ENCODE results near the gene PRUNE2. TPM values are rescaled to one million over a fixed set of nuclear protein-coding genes. Genes with fewer than 3 reads are reported as not detected.

Gene PRUNE2
- total and polyA plus RNA-seq, 9 of the 15 experiments (the other 6 are each of a cell fraction or from before 2014, with no cell fraction given) = 0.05 to 0.45 (median 0.18) TPM; not detected in 1

DNA sequence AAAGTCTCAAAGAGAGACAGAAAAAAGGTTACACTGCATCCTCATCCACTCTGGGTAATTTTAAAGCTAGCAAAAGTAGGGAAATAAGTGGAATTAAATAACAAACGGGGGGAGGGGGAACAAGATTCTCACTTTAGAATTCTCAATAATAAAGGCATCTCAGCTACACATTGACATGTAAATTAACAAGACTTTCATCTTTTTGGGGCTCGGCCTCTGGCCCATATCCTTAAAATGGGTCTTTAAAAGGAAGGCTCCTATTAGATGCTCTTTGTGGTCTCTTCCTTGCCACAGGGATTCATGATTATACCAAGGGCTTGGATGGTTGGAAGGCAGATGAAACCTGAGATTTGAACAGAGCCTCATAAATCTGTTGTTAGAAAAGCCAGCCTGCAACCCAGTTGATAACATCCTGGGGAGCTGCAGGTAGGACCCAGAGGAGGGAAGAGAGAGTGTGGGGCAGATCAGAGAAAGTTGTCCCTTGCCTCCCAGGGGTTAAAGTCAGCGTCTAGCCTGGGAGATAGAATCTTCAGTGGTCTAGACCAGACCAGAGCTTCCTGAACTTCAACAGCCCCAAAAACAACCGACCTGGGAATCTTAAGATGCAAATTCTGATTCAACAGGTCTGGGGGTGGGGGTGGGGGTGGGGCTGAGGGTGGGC is 311.0 kb downstream of the PRUNE2 start:
- Histone ChIP-seq H4K20me1 (replicated peaks; ENCODE audit: control insufficient read depth, insufficient read depth, low read length) (no peaks in the 10 kb centered on the region), H3K4me3 (no peak overlapping the region), H3K27ac (ENCODE audit: extremely low read depth, low read depth, low read length) (no peak overlapping the region), H3K4me1 (replicated peaks in 1 of 2; ENCODE audit: control insufficient read depth in 2 of 2, insufficient read depth in 2 of 2, low read length in 2 of 2) (no peaks in the 10 kb centered on the region), H3K9ac (ENCODE audit: insufficient read depth in 1 of 2, low read depth in 2 of 2, low read length in 2 of 2) (no peak overlapping the region), H3K36me3 (ENCODE audit: control insufficient read depth, insufficient read depth, low read length) (no peaks in the 10 kb centered on the region), H3K9me1 (ENCODE audit: control insufficient read depth, insufficient read depth, low read length) (no peaks in the 10 kb centered on the region), H3K79me2 (ENCODE audit: control insufficient read depth, insufficient read depth, low read length) (no peaks in the 10 kb centered on the region), H3K27me3 (ENCODE audit: control insufficient read depth in 2 of 2, insufficient read depth in 2 of 2, low read length in 2 of 2) (no peaks in the 10 kb centered on the region), H2AFZ (ENCODE audit: low read depth, low read length) (no peak overlapping the region), H3K4me2 (ENCODE audit: insufficient read depth, low read length) (no peak overlapping the region), H3K9me3 (replicated peaks; ENCODE audit: control insufficient read depth, insufficient read depth, low read depth, low read length) (no peaks in the 10 kb centered on the region)
- DNase-seq (ENCODE audit: extremely low read depth in 1 of 4, low spot score in 3 of 4) (no peak), ATAC-seq (no peak), FAIRE-seq (no peak)
- TF ChIP-seq ZNF507 (tag; conservative IDR thresholded peaks at IDR 0.05) (no peak), CHCHD3 (CRISPR knock-in tag; IDR thresholded peaks at IDR 0.05) (no peak), KLF13 (tag; IDR thresholded peaks at IDR 0.05; ENCODE audit: borderline replicate concordance, low read depth) (no peak), ZNF3 (CRISPR knock-in tag; IDR thresholded peaks at IDR 0.05) (no peak), RBBP5 (IDR thresholded peaks at IDR 0.05; ENCODE audit: borderline replicate concordance, insufficient read depth, low read length, poor library complexity, severe bottlenecking) (no peak), BRF1 (IDR thresholded peaks at IDR 0.05; ENCODE audit: borderline replicate concordance, extremely low read depth, insufficient read length) (no peak), ARNT (IDR thresholded peaks at IDR 0.05) (no peak), ESRRB (CRISPR knock-in tag; IDR thresholded peaks at IDR 0.05; ENCODE audit: borderline replicate concordance) (no peak), ZFP1 (CRISPR knock-in tag; IDR thresholded peaks at IDR 0.05) (no peak)
- TF ChIP-seq, protein P1, sequence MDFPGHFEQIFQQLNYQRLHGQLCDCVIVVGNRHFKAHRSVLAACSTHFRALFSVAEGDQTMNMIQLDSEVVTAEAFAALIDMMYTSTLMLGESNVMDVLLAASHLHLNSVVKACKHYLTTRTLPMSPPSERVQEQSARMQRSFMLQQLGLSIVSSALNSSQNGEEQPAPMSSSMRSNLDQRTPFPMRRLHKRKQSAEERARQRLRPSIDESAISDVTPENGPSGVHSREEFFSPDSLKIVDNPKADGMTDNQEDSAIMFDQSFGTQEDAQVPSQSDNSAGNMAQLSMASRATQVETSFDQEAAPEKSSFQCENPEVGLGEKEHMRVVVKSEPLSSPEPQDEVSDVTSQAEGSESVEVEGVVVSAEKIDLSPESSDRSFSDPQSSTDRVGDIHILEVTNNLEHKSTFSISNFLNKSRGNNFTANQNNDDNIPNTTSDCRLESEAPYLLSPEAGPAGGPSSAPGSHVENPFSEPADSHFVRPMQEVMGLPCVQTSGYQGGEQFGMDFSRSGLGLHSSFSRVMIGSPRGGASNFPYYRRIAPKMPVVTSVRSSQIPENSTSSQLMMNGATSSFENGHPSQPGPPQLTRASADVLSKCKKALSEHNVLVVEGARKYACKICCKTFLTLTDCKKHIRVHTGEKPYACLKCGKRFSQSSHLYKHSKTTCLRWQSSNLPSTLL (IDR thresholded peaks at IDR 0.05) = no peak
- TF ChIP-seq, protein P2, sequence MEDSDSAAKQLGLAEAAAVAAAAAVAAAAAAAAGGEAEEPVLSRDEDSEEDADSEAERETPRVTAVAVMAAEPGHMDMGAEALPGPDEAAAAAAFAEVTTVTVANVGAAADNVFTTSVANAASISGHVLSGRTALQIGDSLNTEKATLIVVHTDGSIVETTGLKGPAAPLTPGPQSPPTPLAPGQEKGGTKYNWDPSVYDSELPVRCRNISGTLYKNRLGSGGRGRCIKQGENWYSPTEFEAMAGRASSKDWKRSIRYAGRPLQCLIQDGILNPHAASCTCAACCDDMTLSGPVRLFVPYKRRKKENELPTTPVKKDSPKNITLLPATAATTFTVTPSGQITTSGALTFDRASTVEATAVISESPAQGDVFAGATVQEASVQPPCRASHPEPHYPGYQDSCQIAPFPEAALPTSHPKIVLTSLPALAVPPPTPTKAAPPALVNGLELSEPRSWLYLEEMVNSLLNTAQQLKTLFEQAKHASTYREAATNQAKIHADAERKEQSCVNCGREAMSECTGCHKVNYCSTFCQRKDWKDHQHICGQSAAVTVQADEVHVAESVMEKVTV (CRISPR knock-in tag; IDR thresholded peaks at IDR 0.05) = no peak
- TF ChIP-seq, protein P3, sequence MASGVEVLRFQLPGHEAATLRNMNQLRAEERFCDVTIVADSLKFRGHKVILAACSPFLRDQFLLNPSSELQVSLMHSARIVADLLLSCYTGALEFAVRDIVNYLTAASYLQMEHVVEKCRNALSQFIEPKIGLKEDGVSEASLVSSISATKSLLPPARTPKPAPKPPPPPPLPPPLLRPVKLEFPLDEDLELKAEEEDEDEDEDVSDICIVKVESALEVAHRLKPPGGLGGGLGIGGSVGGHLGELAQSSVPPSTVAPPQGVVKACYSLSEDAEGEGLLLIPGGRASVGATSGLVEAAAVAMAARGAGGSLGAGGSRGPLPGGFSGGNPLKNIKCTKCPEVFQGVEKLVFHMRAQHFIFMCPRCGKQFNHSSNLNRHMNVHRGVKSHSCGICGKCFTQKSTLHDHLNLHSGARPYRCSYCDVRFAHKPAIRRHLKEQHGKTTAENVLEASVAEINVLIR (CRISPR knock-in tag; IDR thresholded peaks at IDR 0.05) = no peak
- intact Hi-C loops (cut with micrococcal nuclease) (no loop called here), in situ Hi-C loops (cut with MboI) (no loop called here)
- CTCF ChIA-PET (ENCODE audit: low intra/inter-chr PET ratio) = no interaction called here
- BruUV-seq (replicated peaks) = no TSS peak
- POLR2A ChIA-PET = interaction anchor here (0.5 kb wide), 1 partner anchor 73 kb away, joined by 3 read pairs; no protein-coding TSS in a partner anchor
- 0% methylated on average over 3 of the region's 4 CpGs for WGBS (ENCODE audit: insufficient coverage, low coverage, missing lambda C conversion rate)

Data from K562 (cell line).